Neural cell (in vitro differentiated cells): ENCODE measurements around the gene PCDH1. TPM values are rescaled to one million over a fixed set of nuclear protein-coding genes. Genes with fewer than 3 reads are reported as not detected.

Experiments used
- H2AFZ ChIP-seq: fragments of 200-600, 300-800 bp; sonication (generic), shearing (Covaris generic); 2 replicates; pipeline ENCODE4 v1.6.0; 2014; ENCODE audit warnings: low read depth, mild to moderate bottlenecking, antibody characterized with exemption, low read length, moderate library complexity
- H3F3A ChIP-seq: fragments of 200-600 bp; shearing (Covaris generic); 2 replicates; pipeline ENCODE4 v1.6.1; 2016; ENCODE audit warnings: mild to moderate bottlenecking, moderate library complexity, mixed read lengths, antibody characterized with exemption, low read length; ENCODE audit not compliant: insufficient read depth, poor library complexity, severe bottlenecking
- H3K27ac ChIP-seq: fragments of 200-600, 300-800 bp; sonication (generic), shearing (Covaris generic); 2 replicates; pipeline ENCODE4 v1.5.1; 2014; ENCODE audit warnings: mild to moderate bottlenecking, low read length, moderate library complexity
- H3K27me3 ChIP-seq: fragments of 300-800, 200-600 bp; sonication (generic), shearing (Covaris generic); 2 replicates; pipeline ENCODE4 v1.6.0; 2014; ENCODE audit warnings: mild to moderate bottlenecking, low read depth, low read length, moderate library complexity; ENCODE audit not compliant: insufficient read depth
- H3K36me3 ChIP-seq: fragments of 300-800, 200-600 bp; sonication (generic), shearing (Covaris generic); 2 replicates; pipeline ENCODE4 v1.5.1; 2014; ENCODE audit warnings: mild to moderate bottlenecking, antibody characterized with exemption, low read length, moderate library complexity; ENCODE audit not compliant: insufficient read depth
- H3K4me2 ChIP-seq: fragments of 300-800, 200-600 bp; sonication (generic), shearing (Covaris generic); 2 replicates; pipeline ENCODE4 v1.6.0; 2014; ENCODE audit warnings: mild to moderate bottlenecking, low read length
- H3K4me3 ChIP-seq: fragments of 300-800, 200-600 bp; sonication (generic), shearing (Covaris generic); 2 replicates; pipeline ENCODE4 v1.5.1; 2014; ENCODE audit warnings: mild to moderate bottlenecking, low read length, moderate library complexity
- H3K79me2 ChIP-seq: fragments of 200-600 bp; shearing (Covaris generic); replicated peaks from 2 replicates; pipeline ENCODE4 v1.6.0; 2014; ENCODE audit warnings: mild to moderate bottlenecking, low read length, moderate library complexity; ENCODE audit not compliant: insufficient read depth
- H3K9ac ChIP-seq: fragments of 300-800, 200-600 bp; sonication (generic), shearing (Covaris generic); 2 replicates; pipeline ENCODE4 v1.6.1; 2016; ENCODE audit warnings: mild to moderate bottlenecking, low read length, mixed read lengths
- H3K9me2 ChIP-seq: fragments of 200-600 bp; shearing (Covaris generic); 2 replicates; pipeline ENCODE4 v1.6.1; 2016; ENCODE audit warnings: mild to moderate bottlenecking, low read length, mixed read lengths; ENCODE audit not compliant: insufficient read depth
- H3K9me3 ChIP-seq: fragments of 200-600, 300-800 bp; sonication (generic), shearing (Covaris generic); 2 replicates; pipeline ENCODE4 v1.6.1; 2016; ENCODE audit warnings: mild to moderate bottlenecking, mixed run types, low read length, moderate library complexity, mixed read lengths
- H4K20me1 ChIP-seq: fragments of 200-600 bp; shearing (Covaris generic); 2 replicates; pipeline ENCODE4 v1.6.1; 2016; ENCODE audit warnings: mild to moderate bottlenecking, mixed run types; ENCODE audit not compliant: insufficient read depth
- EP300 ChIP-seq: fragments of 450-650 bp; conservative IDR thresholded peaks from 2 replicates; pipeline ENCODE4 v1.6.1; 2014; ENCODE audit warnings: antibody characterized with exemption, mild to moderate bottlenecking, moderate library complexity; ENCODE audit not compliant: poor library complexity, severe bottlenecking
- EZH2 ChIP-seq: fragments of 200-600, 300-800 bp; shearing (Covaris generic), sonication (generic); IDR thresholded peaks from 2 replicates; pipeline ENCODE4 v1.6.1; 2014; ENCODE audit warnings: antibody characterized with exemption, low read length, borderline replicate concordance, mild to moderate bottlenecking; ENCODE audit not compliant: insufficient read depth, poor library complexity, severe bottlenecking
- MXI1 ChIP-seq: fragments of 450-650 bp; conservative IDR thresholded peaks from 2 replicates; pipeline ENCODE4 v1.6.1; 2014; ENCODE audit warnings: antibody characterized with exemption, mild to moderate bottlenecking; ENCODE audit not compliant: poor library complexity, severe bottlenecking
- POLR2AphosphoS5 ChIP-seq: IDR thresholded peaks from 2 replicates; pipeline ENCODE4 v1.6.1; 2012
- RAD21 ChIP-seq: fragments of 450-650 bp; conservative IDR thresholded peaks from 2 replicates; pipeline ENCODE4 v1.6.1; 2014; ENCODE audit warnings: antibody characterized with exemption, mild to moderate bottlenecking, moderate library complexity
- SMC3 ChIP-seq: fragments of 450-650 bp; conservative IDR thresholded peaks from 2 replicates; pipeline ENCODE4 v1.6.1; 2014; ENCODE audit warnings: antibody characterized with exemption, mild to moderate bottlenecking, moderate library complexity; ENCODE audit not compliant: poor library complexity
- TAF1 ChIP-seq: IDR thresholded peaks from 2 replicates; pipeline ENCODE4 v1.6.1; 2012; ENCODE audit warnings: low read depth
- polyA plus RNA-seq: library from polyadenylated mRNA; depleted of rRNA; stranded (reverse); fragments of >200 nt; gene quantifications from 2 replicates; pipeline ENCODE4 v1.2.3, GENCODE V29; 2014
- TF ChIP-seq, protein P1 (sequence below): fragments of 450-650 bp; IDR thresholded peaks from 2 replicates; pipeline ENCODE4 v1.5.1; 2014; ENCODE audit warnings: antibody characterized with exemption, mild to moderate bottlenecking, moderate library complexity; ENCODE audit not compliant: poor library complexity, severe bottlenecking
- TF ChIP-seq, protein P2 (sequence below): IDR thresholded peaks from 2 replicates; pipeline ENCODE4 v1.6.1; 2012; ENCODE audit warnings: borderline replicate concordance

The PCDH1 gene
- polyA plus RNA-seq, 1 donor from 2014 or later: 13.9 TPM

DNA sequence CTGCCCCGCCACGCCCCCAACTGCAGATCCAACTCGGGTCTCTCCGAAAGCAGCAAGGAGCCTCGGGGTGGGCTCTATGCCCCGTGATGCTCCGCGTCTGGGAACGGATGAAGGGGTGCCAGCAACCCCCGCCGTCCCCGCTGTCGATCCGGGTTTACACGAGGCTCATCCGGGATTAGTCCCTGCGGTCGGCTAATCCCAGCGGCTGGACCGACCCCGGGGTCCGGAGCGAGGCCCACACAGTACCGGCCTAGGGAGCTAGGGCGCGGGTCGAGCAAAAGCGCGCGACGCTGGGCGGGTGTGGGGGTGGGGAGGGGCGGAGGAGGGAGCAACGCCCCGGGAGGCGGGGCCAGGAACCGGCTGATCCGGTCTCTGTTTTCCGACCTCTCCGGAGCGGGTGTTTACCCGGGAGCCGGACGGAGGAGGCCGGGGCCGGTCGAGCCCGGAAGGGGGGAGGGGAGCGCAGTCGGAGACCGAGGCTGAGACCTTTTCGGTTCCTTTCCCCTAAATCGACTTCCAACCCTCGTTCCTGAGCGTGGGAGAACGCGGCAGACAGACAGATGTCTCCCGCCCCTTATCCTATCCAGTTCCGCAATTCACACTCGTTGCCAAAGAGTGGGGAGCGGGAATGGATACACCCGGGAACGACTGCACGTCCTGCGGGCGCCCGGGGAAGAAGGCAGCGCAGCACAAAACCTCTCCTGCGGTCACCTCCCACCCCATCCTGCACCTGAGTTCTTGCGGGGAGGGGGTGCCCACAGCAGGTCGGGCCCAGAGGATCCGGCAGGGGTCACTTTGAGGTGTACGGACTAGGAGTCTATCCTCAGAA is 28.6 kb downstream of the PCDH1 start:
- Histone ChIP-seq H3K27me3 (no peaks in the 10 kb centered on the region), H3F3A (no peaks in the 10 kb centered on the region), H3K9me3 (no peaks in the 10 kb centered on the region), H2AFZ (peak overlapping the region; percentile 27), H3K4me2 (peak overlapping the region; percentile 94), H3K4me3 (peak overlapping the region; percentile 69), H3K36me3 (no peaks in the 10 kb centered on the region), H3K9ac (peak overlapping the region; percentile 85), H3K79me2 (peaks cover 21% of the 10 kb centered on the region), H3K27ac (peak overlapping the region; percentile 86), H3K9me2 (no peaks in the 10 kb centered on the region), H4K20me1 (no peaks in the 10 kb centered on the region)
- peak; percentile 31 for TF ChIP-seq SMC3
- TF ChIP-seq, protein P1, sequence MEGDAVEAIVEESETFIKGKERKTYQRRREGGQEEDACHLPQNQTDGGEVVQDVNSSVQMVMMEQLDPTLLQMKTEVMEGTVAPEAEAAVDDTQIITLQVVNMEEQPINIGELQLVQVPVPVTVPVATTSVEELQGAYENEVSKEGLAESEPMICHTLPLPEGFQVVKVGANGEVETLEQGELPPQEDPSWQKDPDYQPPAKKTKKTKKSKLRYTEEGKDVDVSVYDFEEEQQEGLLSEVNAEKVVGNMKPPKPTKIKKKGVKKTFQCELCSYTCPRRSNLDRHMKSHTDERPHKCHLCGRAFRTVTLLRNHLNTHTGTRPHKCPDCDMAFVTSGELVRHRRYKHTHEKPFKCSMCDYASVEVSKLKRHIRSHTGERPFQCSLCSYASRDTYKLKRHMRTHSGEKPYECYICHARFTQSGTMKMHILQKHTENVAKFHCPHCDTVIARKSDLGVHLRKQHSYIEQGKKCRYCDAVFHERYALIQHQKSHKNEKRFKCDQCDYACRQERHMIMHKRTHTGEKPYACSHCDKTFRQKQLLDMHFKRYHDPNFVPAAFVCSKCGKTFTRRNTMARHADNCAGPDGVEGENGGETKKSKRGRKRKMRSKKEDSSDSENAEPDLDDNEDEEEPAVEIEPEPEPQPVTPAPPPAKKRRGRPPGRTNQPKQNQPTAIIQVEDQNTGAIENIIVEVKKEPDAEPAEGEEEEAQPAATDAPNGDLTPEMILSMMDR: no peak
- TF ChIP-seq POLR2AphosphoS5: no peak
- TF ChIP-seq TAF1: peak; percentile 46
- TF ChIP-seq, protein P2, sequence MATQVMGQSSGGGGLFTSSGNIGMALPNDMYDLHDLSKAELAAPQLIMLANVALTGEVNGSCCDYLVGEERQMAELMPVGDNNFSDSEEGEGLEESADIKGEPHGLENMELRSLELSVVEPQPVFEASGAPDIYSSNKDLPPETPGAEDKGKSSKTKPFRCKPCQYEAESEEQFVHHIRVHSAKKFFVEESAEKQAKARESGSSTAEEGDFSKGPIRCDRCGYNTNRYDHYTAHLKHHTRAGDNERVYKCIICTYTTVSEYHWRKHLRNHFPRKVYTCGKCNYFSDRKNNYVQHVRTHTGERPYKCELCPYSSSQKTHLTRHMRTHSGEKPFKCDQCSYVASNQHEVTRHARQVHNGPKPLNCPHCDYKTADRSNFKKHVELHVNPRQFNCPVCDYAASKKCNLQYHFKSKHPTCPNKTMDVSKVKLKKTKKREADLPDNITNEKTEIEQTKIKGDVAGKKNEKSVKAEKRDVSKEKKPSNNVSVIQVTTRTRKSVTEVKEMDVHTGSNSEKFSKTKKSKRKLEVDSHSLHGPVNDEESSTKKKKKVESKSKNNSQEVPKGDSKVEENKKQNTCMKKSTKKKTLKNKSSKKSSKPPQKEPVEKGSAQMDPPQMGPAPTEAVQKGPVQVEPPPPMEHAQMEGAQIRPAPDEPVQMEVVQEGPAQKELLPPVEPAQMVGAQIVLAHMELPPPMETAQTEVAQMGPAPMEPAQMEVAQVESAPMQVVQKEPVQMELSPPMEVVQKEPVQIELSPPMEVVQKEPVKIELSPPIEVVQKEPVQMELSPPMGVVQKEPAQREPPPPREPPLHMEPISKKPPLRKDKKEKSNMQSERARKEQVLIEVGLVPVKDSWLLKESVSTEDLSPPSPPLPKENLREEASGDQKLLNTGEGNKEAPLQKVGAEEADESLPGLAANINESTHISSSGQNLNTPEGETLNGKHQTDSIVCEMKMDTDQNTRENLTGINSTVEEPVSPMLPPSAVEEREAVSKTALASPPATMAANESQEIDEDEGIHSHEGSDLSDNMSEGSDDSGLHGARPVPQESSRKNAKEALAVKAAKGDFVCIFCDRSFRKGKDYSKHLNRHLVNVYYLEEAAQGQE: peak; percentile 64
- no peak for TF ChIP-seq EP300

DNA sequence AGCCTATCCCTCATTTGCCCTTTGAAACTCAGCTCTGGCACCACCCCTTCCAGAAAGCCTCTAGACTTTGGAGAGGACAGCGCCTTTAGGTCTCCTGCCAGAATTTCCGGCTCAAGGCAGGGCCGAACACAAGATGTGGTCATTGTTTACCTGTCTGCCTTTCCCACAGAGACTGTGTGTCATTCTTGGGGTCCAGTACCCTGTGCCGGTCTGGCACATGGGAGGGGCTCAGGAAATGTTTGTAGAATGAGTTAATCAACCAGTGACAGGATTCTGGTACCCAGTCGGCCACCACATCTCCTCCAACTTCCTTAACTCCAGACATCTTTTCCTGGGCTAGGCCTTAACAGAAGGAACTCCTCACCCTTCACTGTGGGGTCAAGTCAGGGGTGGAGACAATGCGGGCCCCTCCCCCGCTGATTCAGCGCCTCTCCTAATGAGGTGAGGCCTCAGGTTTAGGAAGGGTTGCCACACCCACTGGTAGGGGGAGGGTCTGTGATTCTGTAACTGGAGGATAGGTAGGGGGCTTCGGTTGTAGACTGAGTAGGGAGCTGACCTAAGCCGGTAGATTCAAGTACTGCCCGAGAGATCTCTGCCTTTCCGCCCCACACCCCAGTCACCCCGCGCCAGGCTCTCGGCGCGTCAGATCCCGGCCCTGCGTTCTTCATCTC is 29.3 kb downstream of the PCDH1 start:
- Histone ChIP-seq H3K79me2 (peaks cover 26% of the 10 kb centered on the region), H3K27me3 (no peaks in the 10 kb centered on the region), H3K36me3 (no peaks in the 10 kb centered on the region), H3K9me3 (no peaks in the 10 kb centered on the region), H4K20me1 (no peaks in the 10 kb centered on the region), H2AFZ (peak overlapping the region; percentile 27), H3K4me2 (peak overlapping the region; percentile 94), H3F3A (no peaks in the 10 kb centered on the region), H3K4me3 (peak overlapping the region; percentile 69), H3K9me2 (no peaks in the 10 kb centered on the region), H3K27ac (peak overlapping the region; percentile 86), H3K9ac (peak overlapping the region; percentile 85)
- TF ChIP-seq TAF1 (no peak), MXI1 (no peak), EP300 (no peak), EZH2 (no peak), RAD21 (no peak), POLR2AphosphoS5 (no peak), SMC3 (no peak)
- TF ChIP-seq, protein P2: no peak
